GM12891 (cell line): Measurements from ENCODE around the gene ARHGAP26.

Experiments
- DNase-seq: peaks from one replicate; pipeline ENCODE4 v3.0.0; 2011; ENCODE audit warnings: low spot score; ENCODE audit not compliant: insufficient read length
- FAIRE-seq: peaks from 2 replicates; lab custom pipeline; 2011; peaks lifted over from hg19 to GRCh38; lab: Jason Lieb, UNC
- PAX5 ChIP-seq: IDR thresholded peaks from 2 replicates; pipeline ENCODE4 v1.6.1; 2011; ENCODE audit warnings: low read length, moderate library complexity, mild to moderate bottlenecking; ENCODE audit not compliant: insufficient read depth, severe bottlenecking
- POLR2A ChIP-seq: IDR thresholded peaks from 2 replicates; pipeline ENCODE4 v1.6.1; 2011; ENCODE audit warnings: low read depth, low read length, control low read depth
- POLR2AphosphoS5 ChIP-seq: IDR thresholded peaks from 2 replicates; pipeline ENCODE4 v1.6.1; 2011; ENCODE audit warnings: low read depth, low read length, control low read depth
- POU2F2 ChIP-seq: IDR thresholded peaks from 2 replicates; pipeline ENCODE4 v1.6.1; 2011; ENCODE audit warnings: low read depth, mild to moderate bottlenecking, control low read depth, low read length, moderate library complexity
- SPI1 ChIP-seq: IDR thresholded peaks from 2 replicates; pipeline ENCODE4 v1.6.1; 2011; ENCODE audit warnings: low read depth, low read length, control low read depth
- TAF1 ChIP-seq: IDR thresholded peaks from 2 replicates; pipeline ENCODE4 v1.6.1; 2011; ENCODE audit warnings: low read depth, low read length, control low read depth

ARHGAP26 gene

GRCh38 chr5:143210576-143210975 is 440.4 kb downstream of the ARHGAP26 start:
- no peak for DNase-seq
- FAIRE-seq = no peak
- no peak for TF ChIP-seq POLR2A
- no peak for TF ChIP-seq SPI1
- no peak for TF ChIP-seq POU2F2
- TF ChIP-seq TAF1 = no peak

GRCh38 chr5:143212261-143212660 is 442.1 kb downstream of the ARHGAP26 start:
- FAIRE-seq (no peak), DNase-seq (no peak)
- TF ChIP-seq SPI1 (no peak), TAF1 (no peak), POLR2AphosphoS5 (no peak), PAX5 (no peak), POLR2A (no peak), POU2F2 (no peak)

- no peak for FAIRE-seq
- no peak for DNase-seq
- no peak for TF ChIP-seq PAX5
- TF ChIP-seq POLR2AphosphoS5 = no peak
- TF ChIP-seq POLR2A = no peak
- TF ChIP-seq SPI1 = no peak
- no peak for TF ChIP-seq POU2F2
- TF ChIP-seq TAF1 = no peak
These were observed 443.2 kb downstream of the ARHGAP26 start for GRCh38 chr5:143213231-143213850.

- no peak for TF ChIP-seq TAF1
- FAIRE-seq (peak; percentile 86), DNase-seq (no peak)
These were observed 443.7 kb downstream of the ARHGAP26 start for GRCh38 chr5:143213851-143214363.

- TF ChIP-seq POLR2AphosphoS5 = peak; percentile 40; the same call in 1 of the 2 replicates
- TF ChIP-seq PAX5 = no peak
- TF ChIP-seq POLR2A = no peak; the same call in 1 of the 2 replicates
- DNase-seq (no peak), FAIRE-seq (no peak)
These were observed 444.3 kb downstream of the ARHGAP26 start for GRCh38 chr5:143214458-143214857.

GRCh38 chr5:143214890-143215289 is 444.7 kb downstream of the ARHGAP26 start:
- FAIRE-seq (no peak), DNase-seq (no peak)
- no peak for TF ChIP-seq SPI1
- TF ChIP-seq PAX5 = no peak
- TF ChIP-seq POLR2AphosphoS5 = no peak

GRCh38 chr5:143215690-143216089 is 445.5 kb downstream of the ARHGAP26 start:
- TF ChIP-seq TAF1 (no peak), PAX5 (no peak), POU2F2 (no peak)
- DNase-seq (no peak), FAIRE-seq (no peak)

GRCh38 chr5:143216211-143216610 is 446.0 kb downstream of the ARHGAP26 start:
- no peak for FAIRE-seq
- no peak for DNase-seq

GRCh38 chr5:143217065-143217803 is 447.1 kb downstream of the ARHGAP26 start:
- no peak for DNase-seq
- no peak for FAIRE-seq
- TF ChIP-seq POLR2AphosphoS5 (no peak), POU2F2 (no peak), PAX5 (no peak), TAF1 (no peak), SPI1 (no peak), POLR2A (no peak)

More at GRCh38 chr5:143216211-143216610, 446.0 kb downstream of the ARHGAP26 start:
- TF ChIP-seq SPI1 (no peak), POLR2AphosphoS5 (no peak), PAX5 (no peak), TAF1 (no peak), POU2F2 (no peak), POLR2A (no peak)

GRCh38 chr5:143217804-143218160 is 447.6 kb downstream of the ARHGAP26 start:
- FAIRE-seq (peak; percentile 47), DNase-seq (no peak)
- TF ChIP-seq PAX5 (no peak), TAF1 (0 out of 2 replicates have a peak, but pooled peaks have one; percentile 26), SPI1 (0 out of 2 replicates have a peak, but pooled peaks have one; percentile 0)
